B cell (primary cell): ENCODE results near the gene MTMR10.

Experiments used
- CTCF ChIP-seq: fragments of 200-600 bp; IDR thresholded peaks from one replicate; pipeline ENCODE4 v1.8.0; 2022; ENCODE audit warnings: antibody characterized with exemption, mild to moderate bottlenecking
- EZH2 ChIP-seq: IDR thresholded peaks from 2 replicates; pipeline ENCODE4 v1.6.1; 2012; ENCODE audit warnings: borderline replicate concordance, low read depth, mild to moderate bottlenecking, moderate library complexity, low read length; ENCODE audit not compliant: insufficient read depth, poor library complexity, severe bottlenecking

- TF ChIP-seq EZH2 (no peak), CTCF (no peak)
Observed at GRCh38 chr15:30956216-30957124, 35.0 kb downstream of the MTMR10 start.
